LNCaP clone FGC (cell line): ENCODE results near the gene MYADML2.

Experiments used
- DNase-seq: peaks from one replicate; pipeline ENCODE4 v3.0.0-alpha.2; 2011; ENCODE audit warnings: low read depth
- H3K4me3 ChIP-seq: 2 replicates; pipeline ENCODE4 v1.5.1; 2011; ENCODE audit warnings: mild to moderate bottlenecking, low read depth, low read length, control low read depth
- CTCF ChIP-seq: IDR thresholded peaks from 2 replicates; pipeline ENCODE4 v1.5.1; 2012; ENCODE audit warnings: mild to moderate bottlenecking; ENCODE audit not compliant: control insufficient read depth, insufficient read depth; ENCODE audit errors: extremely low read depth

Gene MYADML2

GRCh38 chr17:81992306-81993102 lies 45.5 kb upstream of the MYADML2 start:
- no peak for DNase-seq
- peak overlapping the region; percentile 21 for H3K4me3 ChIP-seq
- TF ChIP-seq CTCF = no peak

GRCh38 chr17:81991684-81992305 lies 44.8 kb upstream of the MYADML2 start:
- peak; percentile 81 for DNase-seq
- H3K4me3 ChIP-seq = peak overlapping the region; percentile 21
- no peak for TF ChIP-seq CTCF

- TF ChIP-seq CTCF = no peak
- no peak for DNase-seq
- no peak overlapping the region for H3K4me3 ChIP-seq
These were observed 44.0 kb upstream of the MYADML2 start for GRCh38 chr17:81990836-81991683.

GRCh38 chr17:81987161-81987770 lies 40.2 kb upstream of the MYADML2 start:
- no peak overlapping the region for H3K4me3 ChIP-seq
- no peak for TF ChIP-seq CTCF
- DNase-seq = no peak

- no peak for TF ChIP-seq CTCF
- no peak overlapping the region for H3K4me3 ChIP-seq
These were observed 39.6 kb upstream of the MYADML2 start for GRCh38 chr17:81986606-81987005.

GRCh38 chr17:81984773-81985410 lies 37.9 kb upstream of the MYADML2 start:
- H3K4me3 ChIP-seq = no peak overlapping the region
- no peak for TF ChIP-seq CTCF
- DNase-seq = no peak

More at GRCh38 chr17:81986606-81987005, 39.6 kb upstream of the MYADML2 start:
- no peak for DNase-seq
